GM18498 (cell line): Measurements from ENCODE around the gene AMIGO3.
A peak's percentile ranks its signal among the peaks of the same experiment; 100 is the strongest.

Source experiments
- ATAC-seq: cut with Tn5 transposase; IDR thresholded peaks from one replicate; pipeline ENCODE4 v1.9.1; 2021; ENCODE audit warnings: mild to moderate bottlenecking, moderate library complexity; ENCODE audit not compliant: unreplicated experiment

The AMIGO3 gene

DNA sequence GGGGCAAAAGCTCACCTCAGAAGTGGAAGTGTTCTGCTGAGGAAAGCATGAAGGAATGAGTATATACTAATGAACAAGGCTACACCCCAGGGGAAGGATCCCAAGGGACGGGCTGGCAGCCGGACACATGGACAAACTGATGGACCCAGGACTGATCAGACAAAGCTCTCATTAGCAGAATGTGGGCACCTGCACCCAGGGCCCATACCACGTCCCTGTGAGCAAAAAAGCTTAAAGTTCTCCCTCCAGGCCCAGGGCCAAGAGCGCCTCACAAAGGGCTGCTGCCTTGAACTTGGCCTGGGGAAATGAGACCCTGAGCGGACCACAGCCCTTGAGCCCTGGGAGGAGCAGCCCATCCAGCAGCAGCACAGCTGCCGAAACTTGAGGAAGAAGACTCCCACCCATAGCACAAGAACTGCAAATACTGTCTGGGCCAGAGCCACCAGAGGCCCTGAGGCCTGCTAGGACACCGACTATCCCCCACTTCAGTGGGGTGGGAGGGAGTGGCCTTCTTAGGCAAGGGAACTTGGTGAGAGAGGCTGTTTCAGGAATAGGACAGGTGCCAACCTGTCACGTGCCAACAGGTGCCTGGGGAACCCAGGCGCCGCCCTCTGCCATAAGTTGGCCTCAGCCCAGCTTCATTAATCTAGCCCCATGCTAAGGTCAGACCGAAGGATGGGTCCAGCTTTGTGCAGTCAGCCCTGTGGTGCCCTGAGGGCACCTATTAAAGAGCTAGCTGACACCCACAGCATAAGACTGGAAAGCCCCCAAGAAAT lies 6.6 kb upstream of the AMIGO3 start:
- no peak for ATAC-seq

DNA sequence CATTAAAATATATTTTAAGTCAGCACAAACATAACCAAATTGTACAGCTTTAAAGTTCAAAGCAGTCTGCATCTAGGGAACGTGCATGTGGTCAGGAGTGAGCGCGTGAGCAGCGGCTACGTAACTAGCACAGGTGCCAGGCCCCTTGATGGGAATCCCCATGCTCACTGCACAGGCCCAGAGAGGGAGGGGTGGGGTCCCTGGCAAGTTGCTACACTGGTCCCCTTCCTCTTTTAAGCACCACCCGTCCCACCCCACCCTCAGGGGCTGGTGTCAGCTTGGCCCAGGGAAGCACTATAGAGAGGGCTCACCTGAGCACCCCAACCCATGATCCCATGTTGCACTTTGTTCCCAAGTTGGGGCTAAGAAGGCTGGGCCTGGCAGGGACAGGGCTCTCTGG lies 5.1 kb upstream of the AMIGO3 start:
- no peak for ATAC-seq

GRCh38 chr3:49723628-49724551 lies 4.4 kb upstream of the AMIGO3 start, which contains the start of gene GMPPB:
TSS of gene GMPPB (minus strand) at chr3:49723951. CDS start at chr3:49723726, 225 bp downstream.
- ATAC-seq = peak; percentile 83

DNA sequence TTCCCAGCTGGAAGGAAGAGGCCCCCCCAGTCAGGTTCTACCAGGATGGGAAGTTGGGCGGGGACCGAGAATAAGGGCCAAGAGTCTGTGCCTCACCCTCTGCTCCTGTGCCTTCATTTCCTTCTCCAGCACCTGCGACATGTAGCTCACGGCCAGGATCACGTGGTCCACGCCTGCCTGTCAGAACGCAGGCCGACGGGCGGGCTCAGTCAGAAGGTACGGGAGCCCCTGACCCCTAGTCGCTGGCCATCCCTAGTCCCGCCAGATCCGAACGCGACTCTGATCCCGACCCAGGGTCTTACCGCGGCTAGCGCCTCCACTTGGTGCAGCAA lies 3.8 kb upstream of the AMIGO3 start:
- ATAC-seq = peak; percentile 4

DNA sequence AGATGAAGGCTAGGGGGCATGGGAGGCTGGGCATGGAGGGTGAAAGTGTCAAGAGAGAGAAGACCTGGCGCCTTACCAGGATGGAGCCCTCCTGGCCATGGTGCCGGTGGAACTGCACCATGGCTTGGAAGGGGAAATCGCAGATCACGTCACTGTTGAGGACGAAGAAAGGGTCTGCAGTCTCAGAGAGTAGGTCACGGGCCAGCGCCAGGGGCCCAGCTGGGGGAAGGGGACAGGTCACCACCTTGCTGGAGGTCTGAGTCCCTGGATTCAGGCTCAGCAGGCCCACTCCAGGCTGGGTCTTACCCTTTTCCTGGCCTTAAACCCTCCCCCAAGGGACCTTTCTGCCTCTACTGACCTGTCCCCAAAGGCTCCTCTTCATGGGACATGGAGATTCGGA lies 3.4 kb upstream of the AMIGO3 start:
- ATAC-seq = no peak

DNA sequence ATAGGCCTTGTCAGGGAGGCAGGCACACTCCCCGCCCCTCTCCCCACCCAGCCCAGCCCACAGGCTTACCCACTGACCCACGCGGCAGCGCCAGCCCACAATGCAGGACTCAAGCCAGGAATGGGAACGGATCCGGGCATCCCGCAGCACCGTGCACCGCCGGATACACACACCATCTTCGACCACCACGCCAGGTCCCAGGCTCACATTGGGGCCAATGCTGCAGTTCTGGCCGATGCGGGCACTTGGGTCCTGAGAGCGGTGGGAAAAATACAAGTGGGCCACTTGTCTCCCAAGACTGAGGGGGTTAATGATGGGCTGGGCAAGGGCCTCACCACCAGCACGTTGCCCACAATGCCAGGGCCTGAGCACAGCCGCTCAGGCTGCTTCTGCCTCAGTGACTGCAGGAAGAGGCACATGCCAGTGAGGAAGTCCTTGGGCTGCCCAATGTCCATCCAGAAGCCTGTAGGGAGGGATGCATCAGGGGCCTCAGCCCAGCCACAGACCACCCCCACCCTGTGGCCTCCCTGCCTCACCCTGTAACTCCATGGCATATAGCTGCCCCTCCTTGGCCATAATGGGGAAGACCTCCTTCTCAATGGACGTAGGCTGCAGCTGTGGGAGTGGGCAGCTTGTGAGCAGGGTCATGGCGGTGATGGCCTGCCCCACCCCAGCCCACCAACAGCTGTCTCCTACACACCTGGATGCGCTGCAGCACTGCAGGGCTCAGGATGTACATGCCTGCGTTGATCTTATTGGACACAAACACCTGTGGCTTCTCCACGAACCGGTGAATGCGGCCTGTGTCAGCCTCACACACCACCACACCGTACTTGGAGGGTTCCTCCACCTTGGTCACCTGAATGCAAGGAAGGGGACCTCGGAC lies 2.7 kb upstream of the AMIGO3 start:
- no peak for ATAC-seq

- ATAC-seq = no peak
These were observed 2.1 kb upstream of the AMIGO3 start for GRCh38 chr3:49721596-49721895.

DNA sequence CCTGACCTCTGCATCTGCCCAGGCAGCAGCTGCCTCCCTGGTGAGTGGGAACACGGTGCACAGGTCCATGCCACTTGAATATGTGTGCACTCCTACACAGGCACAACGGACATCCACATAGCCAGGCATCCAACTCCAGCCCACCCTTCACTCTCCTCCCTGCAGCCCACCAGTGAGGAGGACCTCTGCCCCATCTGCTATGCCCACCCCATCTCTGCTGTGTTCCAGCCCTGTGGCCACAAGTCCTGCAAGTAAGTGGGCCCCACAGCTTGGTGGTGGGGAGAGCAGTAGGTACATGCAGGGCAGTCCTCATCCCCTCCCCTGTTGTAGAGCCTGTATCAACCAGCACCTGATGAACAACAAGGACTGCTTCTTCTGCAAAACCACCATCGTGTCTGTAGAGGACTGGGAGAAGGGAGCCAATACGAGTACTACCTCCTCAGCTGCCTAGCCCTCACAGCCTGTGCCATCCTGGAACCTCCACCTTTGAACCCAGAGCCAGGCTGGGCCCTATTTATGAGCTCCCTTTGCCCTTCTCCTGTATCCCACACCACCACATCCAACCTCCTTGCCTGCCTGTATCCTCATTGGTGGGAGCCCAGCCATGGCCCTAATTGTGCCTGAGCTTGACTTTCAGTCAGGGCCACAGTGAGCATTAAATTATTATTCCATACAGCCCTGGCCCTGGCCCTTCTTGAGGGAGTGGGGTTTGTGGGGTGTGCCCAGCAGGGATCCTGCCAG lies 1.5 kb upstream of the AMIGO3 start:
- no peak for ATAC-seq

DNA sequence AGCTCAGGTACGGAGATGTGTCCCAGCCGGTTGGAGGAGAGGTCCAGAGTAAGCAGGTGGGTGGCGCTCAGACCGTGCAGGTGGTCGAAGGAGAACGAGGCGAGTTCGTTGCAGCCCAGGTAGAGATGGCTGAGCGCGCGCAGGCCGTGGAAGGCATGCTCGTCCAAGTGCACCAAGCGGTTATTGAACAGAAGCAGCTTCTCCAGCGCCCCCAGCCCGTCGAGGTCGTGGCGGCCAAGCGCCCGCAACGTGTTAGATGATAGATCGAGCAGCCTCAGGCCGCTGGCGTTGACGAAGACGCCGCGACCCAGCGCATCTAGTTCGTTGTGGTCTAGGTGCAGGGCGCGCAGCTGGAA lies 648 bp downstream of the AMIGO3 start:
- ATAC-seq = no peak

DNA sequence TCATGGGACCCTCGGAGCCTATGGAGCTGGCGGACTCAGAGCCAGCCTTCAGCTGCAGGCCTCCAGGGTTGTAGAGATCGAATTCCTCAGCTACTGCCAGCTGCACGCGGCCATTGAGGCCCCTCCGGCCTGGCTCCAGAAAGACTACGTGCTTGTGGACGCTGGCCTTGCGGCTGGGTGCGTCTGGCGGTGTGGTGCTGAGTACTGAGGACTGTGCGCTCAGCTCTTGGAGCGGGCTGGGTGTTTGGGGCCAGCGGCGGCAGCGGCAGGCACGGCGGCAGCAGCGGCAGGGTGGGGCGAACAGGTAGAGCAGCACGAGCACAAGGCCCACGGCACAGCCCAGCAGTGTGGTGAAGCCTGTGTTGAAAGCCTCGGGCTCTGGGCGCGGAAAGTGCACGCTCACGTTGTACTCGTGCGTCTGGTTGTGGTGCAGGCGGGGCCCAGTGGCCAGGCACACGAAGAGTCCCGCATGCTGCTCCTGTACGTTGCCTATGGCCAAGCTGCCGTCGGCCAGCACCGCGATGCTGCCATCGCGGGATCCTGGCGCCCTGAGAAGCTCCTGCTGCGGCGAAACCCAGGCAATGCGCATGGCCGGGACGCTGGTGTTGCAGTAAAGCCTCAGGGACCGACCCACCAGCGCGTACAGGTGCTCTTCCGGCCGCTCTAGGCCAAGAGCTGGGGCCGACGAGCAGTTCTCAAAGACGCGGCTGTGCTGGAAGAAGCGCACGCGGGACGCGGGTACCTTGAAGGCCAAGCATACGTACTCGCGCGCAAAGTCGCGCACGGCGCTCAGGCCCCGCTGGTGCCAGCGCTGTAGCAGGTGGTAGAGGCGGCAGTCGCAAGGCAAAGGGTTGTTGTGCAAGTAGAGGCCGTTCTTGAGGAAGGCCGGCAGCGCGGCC lies 1.3 kb downstream of the AMIGO3 start:
- ATAC-seq = no peak

- ATAC-seq = no peak
These were observed 2.1 kb downstream of the AMIGO3 start for GRCh38 chr3:49717211-49717958.

GRCh38 chr3:49716691-49717210 lies 2.7 kb downstream of the AMIGO3 start:
- ATAC-seq = no peak

GRCh38 chr3:49716169-49716568 lies 3.3 kb downstream of the AMIGO3 start:
- no peak for ATAC-seq

DNA sequence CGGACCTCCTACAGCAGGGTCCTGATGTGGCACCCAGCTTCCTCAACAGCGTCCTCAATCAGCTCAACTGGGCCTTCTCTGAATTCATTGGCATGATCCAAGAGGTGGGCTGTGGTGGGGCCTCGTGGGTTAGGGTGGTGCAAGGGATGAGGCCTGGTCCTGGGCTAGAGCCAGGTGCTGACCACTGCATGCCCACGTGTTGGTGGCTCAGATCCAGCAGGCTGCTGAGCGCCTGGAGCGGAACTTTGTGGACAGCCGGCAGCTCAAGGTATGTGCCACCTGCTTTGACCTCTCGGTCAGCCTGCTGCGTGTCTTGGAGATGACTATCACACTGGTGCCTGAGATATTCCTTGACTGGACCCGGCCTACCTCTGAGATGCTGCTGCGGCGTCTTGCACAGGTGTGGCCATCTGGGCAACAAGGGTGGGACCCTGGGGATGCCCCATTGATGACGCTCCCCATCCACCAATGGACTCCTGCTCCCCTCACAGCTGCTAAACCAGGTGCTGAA lies 3.8 kb downstream of the AMIGO3 start:
- ATAC-seq = no peak

- no peak for ATAC-seq
These were observed 4.5 kb downstream of the AMIGO3 start for GRCh38 chr3:49714728-49715550.

GRCh38 chr3:49713336-49714105 lies 6.0 kb downstream of the AMIGO3 start:
- no peak for ATAC-seq
